Fibroblast of villous mesenchyme (primary cell): ENCODE data around the gene IQCH. TPM values are rescaled to one million over a fixed set of nuclear protein-coding genes. Genes with fewer than 3 reads are reported as not detected.
A peak's percentile ranks its signal among the peaks of the same experiment; 100 is the strongest.

ENCODE experiments used
- DNase-seq: peaks from one replicate; pipeline ENCODE4 v3.0.0-alpha.2; 2010; ENCODE audit warnings: low read depth
- H3K4me3 ChIP-seq: 2 replicates; pipeline ENCODE4 v1.5.1; 2011; ENCODE audit warnings: low read depth, mild to moderate bottlenecking, low read length
- total RNA-seq: library from RNA; depleted of rRNA; stranded (reverse); fragments of >200 nt; gene quantifications from 2 replicates; pipeline ENCODE4 v1.2.3, GENCODE V29; 2012
- TF ChIP-seq, protein P1 (sequence below): IDR thresholded peaks from 2 replicates; pipeline ENCODE4 v1.5.1; 2012; ENCODE audit warnings: low read depth, mild to moderate bottlenecking, low read length; ENCODE audit not compliant: insufficient read depth

The IQCH gene
- total RNA-seq, 1 donor: 4.7 TPM

DNA sequence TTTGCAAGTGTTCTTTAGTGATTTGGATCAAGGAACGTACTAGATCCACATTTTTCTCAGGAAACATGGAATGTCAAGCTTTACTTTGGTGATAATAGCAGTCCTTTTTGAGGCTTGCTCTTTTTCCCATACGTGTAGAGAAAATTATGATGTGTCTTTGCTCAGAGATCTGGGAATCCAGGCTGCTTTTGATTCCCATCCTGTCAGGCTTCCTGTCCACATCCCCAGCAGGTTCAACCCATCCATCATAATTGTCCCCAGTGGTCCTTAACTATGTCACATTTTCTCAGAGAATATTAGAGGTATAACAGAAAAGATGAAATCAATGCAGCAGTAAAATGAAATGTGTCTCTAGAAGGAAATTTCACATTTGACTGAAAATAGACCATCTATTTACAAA lies 111.4 kb downstream of the IQCH start:
- H3K4me3 ChIP-seq: no peak overlapping the region
- TF ChIP-seq, protein P1, sequence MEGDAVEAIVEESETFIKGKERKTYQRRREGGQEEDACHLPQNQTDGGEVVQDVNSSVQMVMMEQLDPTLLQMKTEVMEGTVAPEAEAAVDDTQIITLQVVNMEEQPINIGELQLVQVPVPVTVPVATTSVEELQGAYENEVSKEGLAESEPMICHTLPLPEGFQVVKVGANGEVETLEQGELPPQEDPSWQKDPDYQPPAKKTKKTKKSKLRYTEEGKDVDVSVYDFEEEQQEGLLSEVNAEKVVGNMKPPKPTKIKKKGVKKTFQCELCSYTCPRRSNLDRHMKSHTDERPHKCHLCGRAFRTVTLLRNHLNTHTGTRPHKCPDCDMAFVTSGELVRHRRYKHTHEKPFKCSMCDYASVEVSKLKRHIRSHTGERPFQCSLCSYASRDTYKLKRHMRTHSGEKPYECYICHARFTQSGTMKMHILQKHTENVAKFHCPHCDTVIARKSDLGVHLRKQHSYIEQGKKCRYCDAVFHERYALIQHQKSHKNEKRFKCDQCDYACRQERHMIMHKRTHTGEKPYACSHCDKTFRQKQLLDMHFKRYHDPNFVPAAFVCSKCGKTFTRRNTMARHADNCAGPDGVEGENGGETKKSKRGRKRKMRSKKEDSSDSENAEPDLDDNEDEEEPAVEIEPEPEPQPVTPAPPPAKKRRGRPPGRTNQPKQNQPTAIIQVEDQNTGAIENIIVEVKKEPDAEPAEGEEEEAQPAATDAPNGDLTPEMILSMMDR: no peak
- no peak for DNase-seq

DNA sequence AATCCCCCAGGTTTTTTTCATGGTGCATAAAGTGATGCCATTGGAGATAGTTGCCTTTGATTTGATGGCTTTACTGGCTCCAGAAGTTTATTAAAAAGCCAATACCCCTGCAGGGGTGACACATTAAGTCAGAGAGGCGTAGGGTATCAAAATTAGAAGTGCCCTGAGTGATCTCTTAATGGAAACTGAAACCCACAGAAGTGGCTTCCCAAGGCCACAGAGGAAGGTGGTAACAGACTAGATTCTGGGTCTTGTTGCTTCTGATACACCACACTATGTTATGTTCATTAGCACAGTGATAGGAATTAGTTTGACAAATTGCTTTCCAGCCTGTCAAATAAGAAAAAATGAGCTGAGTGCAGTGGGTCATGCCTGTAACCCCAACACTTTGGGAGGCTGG lies 112.3 kb downstream of the IQCH start:
- no peak for DNase-seq
- TF ChIP-seq, protein P1: no peak
- no peak overlapping the region for H3K4me3 ChIP-seq

DNA sequence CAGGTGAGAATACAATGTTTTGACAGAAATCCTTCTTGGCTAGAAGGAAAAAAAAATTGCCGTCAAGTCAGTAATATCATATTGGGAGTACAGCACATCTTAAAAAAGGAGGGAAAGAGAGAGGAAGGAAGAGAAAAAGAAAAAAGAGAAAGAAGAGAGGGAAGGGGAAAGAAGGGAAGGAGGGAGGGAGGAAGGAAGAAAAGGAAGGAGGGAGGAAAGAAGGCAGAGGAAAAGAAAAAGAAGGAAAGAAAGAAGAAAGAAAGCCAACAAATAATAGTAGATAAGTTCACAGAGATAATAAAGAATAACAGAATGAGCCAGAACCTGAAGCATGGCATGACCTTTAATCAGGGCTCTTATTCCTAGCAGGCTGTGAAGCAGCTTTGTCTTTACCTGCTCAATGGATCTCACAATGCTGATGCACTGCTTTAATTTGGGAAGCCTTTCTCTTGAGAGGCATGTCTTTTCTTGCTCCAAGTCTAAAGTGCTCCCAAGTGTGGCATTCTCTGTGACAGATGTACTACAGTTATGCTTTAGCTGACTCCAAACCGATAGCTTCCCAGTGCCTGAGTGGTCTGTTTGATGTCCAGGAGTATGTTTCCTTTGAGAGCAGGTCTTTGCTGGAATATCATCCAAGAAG lies 114.9 kb downstream of the IQCH start:
- H3K4me3 ChIP-seq: no peak overlapping the region
- TF ChIP-seq, protein P1: no peak
- DNase-seq: no peak

DNA sequence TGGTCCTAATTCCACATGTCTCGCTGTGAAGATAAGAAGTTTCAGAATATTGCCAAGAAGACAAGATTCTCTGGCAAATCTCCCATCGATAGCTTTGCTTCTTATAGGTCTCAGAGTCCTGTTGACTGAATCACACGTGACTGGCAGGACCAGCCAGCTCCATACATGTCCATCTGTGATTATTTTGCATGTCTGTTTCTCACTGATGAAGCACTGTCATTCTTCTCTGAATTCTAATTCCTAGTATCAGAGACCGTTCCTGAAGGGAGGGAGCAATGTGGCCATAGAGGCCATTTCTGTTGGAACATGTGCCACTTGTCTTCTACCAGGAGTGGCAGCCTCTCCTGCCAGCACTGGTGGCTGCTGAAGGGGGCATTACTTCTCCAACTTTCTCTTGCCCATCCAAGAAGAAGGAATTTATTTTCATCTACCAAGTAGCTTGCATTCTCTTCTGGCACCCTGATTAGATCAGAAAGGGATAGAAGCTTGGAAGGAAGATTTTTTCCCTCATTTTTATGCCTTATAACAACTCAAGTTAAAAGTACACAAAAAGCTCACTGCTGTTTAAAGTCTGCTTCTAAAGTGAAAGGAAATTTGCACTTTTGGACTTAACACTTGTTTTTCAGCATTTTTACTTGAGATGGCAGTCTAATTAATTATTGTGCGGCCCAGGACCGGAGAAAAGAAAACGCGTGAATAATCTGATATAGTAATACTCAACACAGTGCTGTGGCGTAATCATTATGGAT lies 115.8 kb downstream of the IQCH start:
- DNase-seq: no peak
- H3K4me3 ChIP-seq: no peak overlapping the region
- TF ChIP-seq, protein P1: no peak

DNA sequence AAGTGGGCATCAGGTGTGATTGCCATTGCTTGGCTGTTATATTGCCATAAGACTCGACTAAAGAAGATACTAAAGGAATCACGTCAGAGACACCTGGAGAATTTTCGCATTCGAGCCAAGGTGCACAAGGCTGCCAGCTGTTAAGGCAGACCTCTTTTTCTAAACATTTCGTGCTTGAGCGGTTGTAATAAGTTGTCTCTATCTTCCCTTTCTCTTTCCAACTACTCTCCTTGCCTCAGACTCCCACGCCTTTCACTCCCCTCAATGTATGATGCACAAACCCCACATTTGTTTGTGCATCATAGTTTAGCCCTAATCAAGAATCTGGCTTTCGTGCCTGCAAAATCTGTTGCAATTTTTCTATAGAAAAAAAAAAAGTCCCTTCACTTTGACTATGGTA lies 118.0 kb downstream of the IQCH start:
- no peak overlapping the region for H3K4me3 ChIP-seq
- DNase-seq: peak; percentile 10
- TF ChIP-seq, protein P1: no peak

DNA sequence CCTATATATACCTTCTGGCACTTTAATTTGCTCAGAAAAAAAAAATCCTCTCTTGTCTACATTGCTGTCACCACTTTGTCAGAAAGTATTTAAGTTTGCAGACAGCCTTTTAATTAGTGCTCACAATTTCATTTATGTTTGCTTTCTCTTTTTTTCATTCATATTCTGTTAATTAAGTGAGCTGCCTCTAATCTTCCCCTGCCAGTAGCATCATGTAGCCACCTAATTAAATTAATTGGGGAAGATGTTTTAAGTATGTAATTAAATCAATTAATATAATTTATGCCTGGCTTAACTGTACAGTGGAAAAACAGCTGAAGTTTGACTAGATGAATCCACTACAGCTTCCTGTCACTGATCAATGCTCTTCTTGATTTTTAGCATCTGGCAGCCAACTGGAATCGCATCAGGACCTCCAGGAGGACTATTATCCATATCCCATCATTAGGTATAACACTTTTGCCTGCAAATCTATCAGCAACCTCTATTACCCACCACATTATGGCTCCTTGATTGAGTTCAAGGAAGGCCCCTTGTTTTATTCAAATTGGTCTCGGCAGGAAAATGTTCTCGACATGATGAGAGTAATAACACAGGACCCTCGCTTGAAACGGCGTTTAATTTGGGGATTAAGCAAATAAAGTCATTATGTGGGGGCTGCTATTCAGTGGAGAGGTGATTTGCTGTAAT lies 118.5 kb downstream of the IQCH start:
- no peak for DNase-seq
- H3K4me3 ChIP-seq: no peak overlapping the region
- TF ChIP-seq, protein P1: no peak
